OCI-LY7 (cell line): ENCODE measurements around the gene JCHAIN. TPM values are rescaled to one million over a fixed set of nuclear protein-coding genes. Genes with fewer than 3 reads are reported as not detected.

Experiments
- BruUV-seq: library from RNA; stranded (reverse); fragments of 400-500 nt; replicated peaks from 2 replicates; lab custom pipeline; 2021; lab: Mats Ljungman, UMichigan
- CTCF ChIA-PET: fragments of 300-600 bp; sonication (Branson Sonifier 250); formaldehyde crosslinking; loops from one replicate; lab custom pipeline; 2022; ENCODE audit warnings: antibody characterized with exemption; ENCODE audit not compliant: unreplicated experiment; lab: Charles Lee
- POLR2A ChIA-PET: fragments of 300-600 bp; sonication (Branson Sonifier 250); formaldehyde crosslinking; loops from one replicate; lab custom pipeline; 2022; ENCODE audit warnings: antibody characterized with exemption; lab: Charles Lee
- DNase-seq: peaks from one replicate; pipeline ENCODE4 v3.0.0-alpha.2; 2015; ENCODE audit warnings: low spot score
- H2AFZ ChIP-seq: fragments of 200-600 bp; sonication (generic), shearing (Covaris generic); 2 replicates; pipeline ENCODE4 v1.6.1; 2014; ENCODE audit warnings: mild to moderate bottlenecking, antibody characterized with exemption, low read length, moderate library complexity
- H3K27ac ChIP-seq: fragments of 200-600 bp; sonication (generic); 2 replicates; pipeline ENCODE4 v1.5.1; 2014; ENCODE audit warnings: mixed run types, low read depth, mild to moderate bottlenecking, moderate library complexity, low read length, inconsistent platforms; ENCODE audit not compliant: poor library complexity, severe bottlenecking
- H3K36me3 ChIP-seq: fragments of 200-600 bp; sonication (generic); 2 replicates; pipeline ENCODE4 v1.6.1; 2014; ENCODE audit warnings: mild to moderate bottlenecking, antibody characterized with exemption, low read length, moderate library complexity, mixed read lengths; ENCODE audit not compliant: insufficient read depth
- H3K4me1 ChIP-seq: fragments of 200-600 bp; sonication (generic); 2 replicates; pipeline ENCODE4 v1.5.1; 2014; ENCODE audit warnings: mild to moderate bottlenecking, low read length; ENCODE audit not compliant: insufficient read depth, poor library complexity, severe bottlenecking
- H3K4me2 ChIP-seq: fragments of 200-600 bp; sonication (generic); 2 replicates; pipeline ENCODE4 v1.6.1; 2014; ENCODE audit warnings: mild to moderate bottlenecking, low read length
- H3K4me3 ChIP-seq: fragments of 200-600 bp; sonication (generic); 2 replicates; pipeline ENCODE4 v1.5.1; 2014; ENCODE audit warnings: mild to moderate bottlenecking, low read depth, low read length; ENCODE audit not compliant: poor library complexity, severe bottlenecking
- H3K79me2 ChIP-seq: fragments of 200-600 bp; sonication (generic); 2 replicates; pipeline ENCODE4 v1.6.1; 2016; ENCODE audit warnings: low read depth, mild to moderate bottlenecking, low read length, moderate library complexity, mixed read lengths; ENCODE audit not compliant: insufficient read depth
- H3K9me2 ChIP-seq: fragments of 200-600 bp; sonication (generic); 2 replicates; pipeline ENCODE4 v1.6.1; 2016; ENCODE audit warnings: mild to moderate bottlenecking, low read length, mixed read lengths; ENCODE audit not compliant: insufficient read depth
- H3K9me3 ChIP-seq: fragments of 200-600 bp; sonication (generic); 2 replicates; pipeline ENCODE4 v1.6.1; 2014; ENCODE audit warnings: mild to moderate bottlenecking, mixed run types, low read length, mixed read lengths
- H4K20me1 ChIP-seq: fragments of 200-600 bp; sonication (generic); 2 replicates; pipeline ENCODE4 v1.6.1; 2014; ENCODE audit warnings: mild to moderate bottlenecking, antibody characterized with exemption, low read length, moderate library complexity, mixed read lengths; ENCODE audit not compliant: insufficient read depth
- EZH2phosphoT487 ChIP-seq: fragments of 200-600 bp; sonication (generic); IDR thresholded peaks from 2 replicates; pipeline ENCODE4 v1.6.1; 2018; ENCODE audit warnings: low read depth, borderline replicate concordance, mild to moderate bottlenecking, mixed run types, antibody characterized with exemption, low read length, moderate library complexity, mixed read lengths
- intact Hi-C: fragments of 100-400 bp; cut with micrococcal nuclease; formaldehyde crosslinking; loops from one replicate; pipeline ENCODE4 v1.10.0; 2022; ENCODE audit not compliant: unreplicated experiment
- total RNA-seq, 2 experiments: library from RNA; depleted of rRNA in 1 of 2; stranded (reverse); fragments of >200 nt in 1 of 2; shearing (Covaris generic) in 1 of 2; gene quantifications; 2 replicates each; pipeline ENCODE4 v1.2.3, GENCODE V29; 2014 to 2022
- TF ChIP-seq, protein P1 (sequence below): fragments of 200-600 bp; sonication (generic); conservative IDR thresholded peaks from 2 replicates; pipeline ENCODE4 v1.5.1; 2014; ENCODE audit warnings: mild to moderate bottlenecking, antibody characterized with exemption, low read length, moderate library complexity, mixed read lengths

The JCHAIN gene
- total RNA-seq, 2 experiments from 2014 or later, result 1,492 to 1,542 TPM

DNA sequence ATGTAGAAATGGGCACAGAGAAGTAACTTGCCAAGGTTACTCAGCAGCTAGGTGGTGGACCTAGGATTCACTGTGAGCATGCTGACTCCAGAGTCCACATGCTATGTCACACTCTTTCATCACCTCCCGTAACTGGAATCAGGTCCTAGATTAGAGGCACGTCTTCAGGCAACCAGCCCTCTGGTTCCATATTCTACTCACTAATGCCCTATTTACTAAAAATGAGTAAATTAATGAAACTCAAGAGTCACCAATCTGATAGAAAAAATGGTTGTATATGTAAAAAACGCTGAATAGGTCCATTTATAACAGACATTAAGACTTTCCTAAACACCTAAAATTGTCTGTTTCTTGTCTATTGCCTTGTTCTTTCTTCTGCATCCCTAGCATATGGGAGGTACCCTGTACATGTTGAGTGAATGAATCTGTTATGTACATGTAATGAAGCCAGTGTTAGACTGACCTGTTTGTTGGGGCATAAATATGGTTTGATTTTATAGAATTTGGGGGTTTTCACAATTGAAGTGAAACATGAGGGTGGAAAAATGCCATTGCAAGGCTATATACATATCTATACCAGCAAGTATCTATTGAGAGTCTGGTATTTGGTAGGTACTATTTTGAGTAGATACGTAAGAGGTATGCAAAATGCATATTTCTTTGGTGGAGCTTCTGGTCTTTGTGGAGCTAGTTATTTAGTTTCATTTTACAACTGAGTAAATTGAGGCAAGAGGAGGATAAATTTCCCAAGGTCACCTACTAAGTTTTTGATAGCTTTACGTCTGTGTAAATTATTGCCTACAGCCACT lies 48.0 kb upstream of the JCHAIN start:
- POLR2A ChIA-PET, result interaction anchor here (0.6 to 2.0 kb wide), 9 partner anchors 10 to 188 kb away, joined by 3 to 18 read pairs (median 5); partner anchors contain the start of gene MOB1B
- BruUV-seq, result no TSS peak
- Histone ChIP-seq H4K20me1 (no peaks in the 10 kb centered on the region), H3K4me1 (peaks cover 56% of the 10 kb centered on the region), H3K4me2 (peak overlapping the region; percentile 74), H3K79me2 (peaks cover 9% of the 10 kb centered on the region; the same call in 1 of the 2 replicates), H3K9me3 (no peaks in the 10 kb centered on the region), H3K27ac (peak overlapping the region; percentile 40), H3K36me3 (no peaks in the 10 kb centered on the region), H3K4me3 (peak overlapping the region; percentile 45), H2AFZ (peak overlapping the region; percentile 68; the same call in 1 of the 2 replicates), H3K9me2 (no peaks in the 10 kb centered on the region)
- CTCF ChIA-PET, result no interaction called here
- no peak for DNase-seq
- intact Hi-C loops, result loop anchor here (2.0 kb wide), 1 partner anchor 21 kb away; no protein-coding TSS in a partner anchor
- no peak for TF ChIP-seq EZH2phosphoT487
- TF ChIP-seq, protein P1, sequence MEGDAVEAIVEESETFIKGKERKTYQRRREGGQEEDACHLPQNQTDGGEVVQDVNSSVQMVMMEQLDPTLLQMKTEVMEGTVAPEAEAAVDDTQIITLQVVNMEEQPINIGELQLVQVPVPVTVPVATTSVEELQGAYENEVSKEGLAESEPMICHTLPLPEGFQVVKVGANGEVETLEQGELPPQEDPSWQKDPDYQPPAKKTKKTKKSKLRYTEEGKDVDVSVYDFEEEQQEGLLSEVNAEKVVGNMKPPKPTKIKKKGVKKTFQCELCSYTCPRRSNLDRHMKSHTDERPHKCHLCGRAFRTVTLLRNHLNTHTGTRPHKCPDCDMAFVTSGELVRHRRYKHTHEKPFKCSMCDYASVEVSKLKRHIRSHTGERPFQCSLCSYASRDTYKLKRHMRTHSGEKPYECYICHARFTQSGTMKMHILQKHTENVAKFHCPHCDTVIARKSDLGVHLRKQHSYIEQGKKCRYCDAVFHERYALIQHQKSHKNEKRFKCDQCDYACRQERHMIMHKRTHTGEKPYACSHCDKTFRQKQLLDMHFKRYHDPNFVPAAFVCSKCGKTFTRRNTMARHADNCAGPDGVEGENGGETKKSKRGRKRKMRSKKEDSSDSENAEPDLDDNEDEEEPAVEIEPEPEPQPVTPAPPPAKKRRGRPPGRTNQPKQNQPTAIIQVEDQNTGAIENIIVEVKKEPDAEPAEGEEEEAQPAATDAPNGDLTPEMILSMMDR, result no peak

DNA sequence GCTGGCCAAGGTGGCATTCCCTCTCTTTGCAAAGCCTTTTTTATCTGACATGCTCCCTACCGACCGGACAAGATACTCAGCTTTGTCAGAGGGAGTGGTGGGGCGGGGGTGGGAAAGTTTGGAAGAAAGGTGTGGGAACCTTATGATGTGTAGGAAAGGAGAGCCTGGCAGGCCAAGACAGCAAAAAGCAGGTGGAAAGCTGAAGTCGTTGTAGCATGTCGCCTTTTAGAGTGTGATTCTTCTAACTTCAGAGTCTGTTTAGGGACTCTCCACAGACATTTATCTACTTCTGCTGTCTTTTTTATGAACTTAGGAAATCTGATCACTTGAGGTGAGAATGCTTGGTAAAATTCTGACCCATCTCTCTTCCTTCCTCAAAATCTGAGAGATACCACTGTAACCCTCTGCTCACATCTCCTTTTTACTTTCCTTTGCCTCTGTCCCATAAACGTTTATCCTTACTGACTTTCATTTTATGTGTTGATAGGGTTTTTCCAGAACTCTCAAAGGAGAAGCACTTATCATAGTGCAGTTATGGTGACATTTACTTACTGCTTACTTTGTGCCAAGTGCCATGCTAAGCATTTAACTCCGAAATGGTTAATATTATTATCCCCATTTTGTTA lies 47.3 kb upstream of the JCHAIN start:
- H3K4me2 ChIP-seq, result peak overlapping the region; percentile 74
- TF ChIP-seq, protein P1, result no peak
- no peak for TF ChIP-seq EZH2phosphoT487
- no TSS peak for BruUV-seq
- H3K9me2 ChIP-seq, result no peaks in the 10 kb centered on the region
- H3K4me1 ChIP-seq, result peaks cover 56% of the 10 kb centered on the region
- H2AFZ ChIP-seq, result peak overlapping the region; percentile 68; the same call in 1 of the 2 replicates
- H3K36me3 ChIP-seq, result no peaks in the 10 kb centered on the region
- H3K9me3 ChIP-seq, result no peaks in the 10 kb centered on the region
- no peaks in the 10 kb centered on the region for H4K20me1 ChIP-seq
- H3K79me2 ChIP-seq, result peaks cover 12% of the 10 kb centered on the region; the same call in 1 of the 2 replicates
- CTCF ChIA-PET, result interaction anchor here (0.6 kb wide), 2 partner anchors 46 to 158 kb away, joined by 3 read pairs; no protein-coding TSS in a partner anchor
- DNase-seq, result peak; percentile 44
- intact Hi-C loops, result loop anchor here (2.0 kb wide), 1 partner anchor 21 kb away; no protein-coding TSS in a partner anchor
- peak overlapping the region; percentile 40 for H3K27ac ChIP-seq
- H3K4me3 ChIP-seq, result peak overlapping the region; percentile 45
- POLR2A ChIA-PET, result interaction anchor here (1.1 to 2.0 kb wide), 3 partner anchors 21 to 26 kb away, joined by 4 to 10 read pairs (median 5); no protein-coding TSS in a partner anchor
